Amniotic stem cell (primary cell): ENCODE results near the gene AKAP6.
"Not testable (repeated sequence)": the region's sequence is repeated elsewhere in the genome, so short reads cannot be mapped to it uniquely, and the experiment has no call there.

Source experiments
- DNase-seq: peaks from one replicate; lab custom pipeline; 2025; lab: John Stamatoyannopoulos, UW

AKAP6 gene

GRCh38 chr14:32762886-32763285 is 433.8 kb downstream of the AKAP6 start:
- DNase-seq: no peak

DNA sequence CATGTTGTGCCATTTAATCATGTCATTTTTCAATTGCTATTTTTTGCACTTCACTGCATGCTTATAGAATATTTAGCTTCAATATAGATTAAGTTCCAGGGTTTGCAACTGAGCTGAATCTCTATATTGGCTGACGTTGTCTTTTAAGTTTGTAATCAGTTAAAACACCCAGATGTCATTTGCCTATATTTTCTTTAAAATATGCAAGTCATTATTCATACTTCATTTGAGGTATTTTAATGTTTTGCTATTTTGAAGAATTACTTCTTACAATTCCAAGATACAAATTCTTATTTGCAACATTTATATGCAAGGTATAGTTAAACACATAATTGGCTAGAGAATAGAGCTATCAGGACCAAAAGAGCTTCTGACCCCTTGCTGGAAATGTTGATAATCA is 434.6 kb downstream of the AKAP6 start:
- no peak for DNase-seq

DNA sequence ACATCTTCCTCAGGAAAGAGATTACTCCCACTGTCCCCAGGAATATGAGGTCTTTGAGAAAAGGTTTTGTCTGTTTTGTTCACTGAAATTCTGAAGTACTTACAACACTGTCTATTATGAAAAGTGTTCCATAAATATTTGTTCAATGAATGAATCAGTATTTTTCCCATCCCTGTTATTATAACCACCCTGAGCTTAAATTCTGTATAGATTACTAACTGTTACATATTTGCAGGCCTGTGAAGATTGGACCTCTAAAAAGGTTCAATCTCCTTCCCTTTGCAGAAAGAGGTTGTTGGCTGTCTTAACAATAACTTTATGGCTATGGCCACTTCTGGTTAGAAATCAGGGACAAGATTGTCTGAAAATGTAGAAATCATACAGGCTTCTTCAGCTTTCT is 435.0 kb downstream of the AKAP6 start:
- DNase-seq: no peak

- DNase-seq: no peak
Observed at GRCh38 chr14:32770422-32770821, 441.3 kb downstream of the AKAP6 start.

DNA sequence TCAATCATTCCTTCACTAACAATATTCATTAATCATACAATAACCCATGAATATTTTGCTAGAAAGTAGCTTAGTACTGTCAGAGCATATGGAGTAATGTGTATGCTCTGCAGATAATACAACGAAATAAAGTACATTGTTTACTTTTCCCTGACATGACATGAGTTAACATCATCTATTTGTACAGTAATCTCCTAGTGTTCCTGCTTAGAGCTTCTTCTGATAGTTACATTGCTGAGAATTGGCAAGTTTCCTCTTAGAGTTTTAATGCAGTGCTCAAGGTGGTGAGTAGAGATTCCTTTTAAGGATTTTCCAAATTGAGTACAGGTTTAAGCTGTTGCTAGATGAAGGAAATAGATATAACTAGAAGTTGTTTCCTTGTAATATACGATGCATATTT is 445.1 kb downstream of the AKAP6 start:
- DNase-seq: no peak

GRCh38 chr14:32779840-32780239 is 450.7 kb downstream of the AKAP6 start:
- no peak for DNase-seq

DNA sequence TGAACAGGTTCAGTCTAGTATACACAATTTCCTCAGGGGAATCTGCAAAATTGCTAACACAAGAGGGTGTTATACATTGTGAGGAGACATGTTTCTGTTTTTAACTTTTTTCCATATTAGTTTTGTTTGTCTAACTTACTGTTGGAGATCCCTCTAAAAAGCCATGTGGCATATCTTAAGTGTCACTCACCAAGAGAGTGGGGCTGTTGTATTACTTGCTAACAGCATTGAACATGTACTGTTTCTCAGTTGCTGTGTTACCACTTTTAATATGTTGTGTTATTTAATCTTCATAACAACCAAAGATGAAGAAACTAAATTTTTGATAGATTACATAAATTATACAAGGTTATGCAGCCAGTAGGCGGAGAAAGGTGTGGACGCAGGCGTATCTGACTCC is 455.3 kb downstream of the AKAP6 start:
- DNase-seq: no peak

DNA sequence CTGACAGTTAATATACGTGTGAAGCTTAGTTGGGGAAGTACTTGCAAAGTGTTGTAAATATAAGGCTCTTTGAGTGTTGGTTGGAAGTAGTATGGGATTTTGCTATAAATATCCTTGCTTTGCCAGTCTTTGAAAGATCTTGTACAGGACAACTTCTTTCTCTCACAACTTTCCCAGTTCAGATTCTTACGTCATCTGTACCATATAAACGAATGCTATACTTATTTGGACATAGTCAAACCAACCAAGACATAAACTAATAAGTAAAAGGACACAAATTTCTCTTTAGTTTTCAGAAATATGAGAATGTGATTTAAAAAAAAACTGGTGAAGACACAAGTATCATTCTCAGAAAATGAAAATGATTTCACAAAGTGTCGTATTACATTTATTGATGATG is 456.5 kb downstream of the AKAP6 start:
- DNase-seq: no peak

- no peak for DNase-seq
Observed at GRCh38 chr14:32786886-32787285, 457.8 kb downstream of the AKAP6 start.

DNA sequence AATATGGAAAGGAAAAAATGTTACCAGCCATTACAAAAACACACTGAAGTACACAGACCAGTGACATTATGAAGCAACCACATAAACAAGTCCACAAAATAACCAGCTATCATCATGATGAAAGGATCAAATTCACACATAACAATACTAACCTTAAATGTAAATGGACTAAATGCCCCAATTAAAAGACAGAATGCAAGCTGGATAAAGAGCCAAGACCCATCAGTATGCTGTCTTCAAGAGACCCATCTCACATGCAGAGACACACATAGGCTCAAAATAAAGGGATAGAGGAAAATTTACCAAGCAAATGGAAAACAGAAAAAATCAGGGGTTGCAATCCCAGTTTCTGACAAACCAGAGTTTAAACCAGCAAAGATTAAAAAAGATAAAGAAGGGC is 463.9 kb downstream of the AKAP6 start:
- not testable (repeated sequence) for DNase-seq

DNA sequence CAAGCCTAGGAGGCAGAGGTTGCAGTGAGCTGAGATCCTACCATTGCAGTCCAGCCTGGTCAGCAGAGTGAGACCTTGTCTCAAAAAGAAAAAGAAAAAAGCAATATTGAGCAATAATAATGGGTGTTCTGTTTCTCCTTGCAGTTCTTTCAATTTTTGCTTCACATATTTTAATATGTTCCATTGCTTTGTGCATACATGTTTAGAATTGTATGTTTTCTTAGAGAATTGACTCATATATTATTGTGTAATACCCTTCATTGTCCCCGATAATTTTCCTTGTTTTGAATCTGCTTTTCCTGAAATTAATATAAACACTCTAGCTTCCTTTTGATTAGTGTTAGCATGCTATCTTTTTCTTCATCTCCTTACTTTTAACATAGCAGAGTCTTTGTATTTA is 471.2 kb downstream of the AKAP6 start:
- DNase-seq: no peak

DNA sequence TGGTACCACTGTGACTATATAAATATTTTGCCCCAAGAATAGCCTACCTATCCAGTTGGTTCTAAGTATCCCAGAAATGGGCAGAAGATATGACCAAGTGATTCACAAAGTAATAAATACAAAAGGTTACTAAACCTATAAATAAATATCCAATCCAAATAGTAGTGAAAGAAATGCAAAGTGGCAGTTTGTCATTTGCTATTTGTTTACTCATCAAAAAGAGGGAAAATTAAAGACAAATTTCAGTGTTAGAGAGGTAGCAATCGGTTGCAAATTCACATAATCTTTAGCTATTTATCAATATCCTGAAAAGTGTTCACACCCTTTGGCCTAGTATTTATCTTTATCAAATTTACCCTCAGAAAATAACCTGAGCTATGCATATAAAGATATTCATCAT is 473.2 kb downstream of the AKAP6 start:
- DNase-seq: no peak

DNA sequence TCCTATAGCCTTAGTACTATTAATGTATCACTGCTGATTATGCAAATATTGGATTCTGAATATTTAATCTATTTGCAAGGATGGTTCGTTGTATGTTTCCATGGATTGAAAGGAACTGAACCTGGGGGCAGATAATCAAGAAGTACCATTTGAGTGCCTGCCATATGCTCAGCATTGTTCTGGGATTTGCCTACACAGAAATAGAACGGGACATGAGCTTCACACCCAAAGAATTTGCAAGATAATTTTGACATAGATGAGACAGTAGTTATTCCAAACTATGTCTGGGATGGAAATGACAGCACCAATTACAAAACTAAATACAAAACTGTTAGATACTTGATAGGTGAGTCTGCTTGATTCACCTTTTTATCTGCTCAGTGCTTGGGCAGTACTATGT is 476.9 kb downstream of the AKAP6 start:
- no peak for DNase-seq

DNA sequence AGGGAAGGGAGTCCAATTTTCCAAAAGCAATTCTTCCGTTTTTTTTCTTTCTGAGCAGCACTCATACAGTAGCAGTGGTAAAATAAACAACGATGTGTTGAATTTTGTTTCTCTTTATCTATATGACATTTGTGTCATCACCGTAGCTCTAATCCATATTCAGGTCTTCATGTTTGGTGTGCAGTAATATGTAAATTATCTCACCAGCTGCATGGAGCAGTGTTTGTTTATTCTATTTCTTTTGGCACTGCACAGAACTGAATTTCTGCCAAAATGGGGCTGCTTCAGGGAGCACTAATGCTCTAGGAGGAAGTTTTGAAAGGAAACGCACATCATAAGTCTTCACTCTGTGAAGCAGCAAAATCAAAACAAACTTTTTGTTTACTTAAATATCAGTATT is 479.5 kb downstream of the AKAP6 start:
- DNase-seq: no peak

DNA sequence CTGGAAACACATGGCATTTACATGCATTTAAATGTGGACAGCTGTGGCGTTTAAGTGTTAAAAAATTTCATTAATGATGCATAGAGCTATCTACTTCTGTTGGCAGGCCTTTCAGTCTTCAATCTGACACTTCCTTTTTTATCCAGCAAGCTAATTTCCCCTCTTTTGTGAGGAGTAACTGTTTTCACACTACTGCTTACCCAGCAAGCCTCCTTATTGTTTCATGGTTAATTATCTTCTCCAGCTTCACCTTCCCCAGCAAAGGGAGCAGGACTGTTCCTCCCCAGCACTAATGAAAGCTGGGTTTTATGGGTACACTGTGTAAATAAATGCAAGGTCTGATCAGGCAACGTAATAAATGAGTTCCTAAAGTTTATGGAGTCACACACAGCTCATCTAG is 480.2 kb downstream of the AKAP6 start:
- DNase-seq: no peak

GRCh38 chr14:32813401-32813800 is 484.3 kb downstream of the AKAP6 start:
- no peak for DNase-seq

DNA sequence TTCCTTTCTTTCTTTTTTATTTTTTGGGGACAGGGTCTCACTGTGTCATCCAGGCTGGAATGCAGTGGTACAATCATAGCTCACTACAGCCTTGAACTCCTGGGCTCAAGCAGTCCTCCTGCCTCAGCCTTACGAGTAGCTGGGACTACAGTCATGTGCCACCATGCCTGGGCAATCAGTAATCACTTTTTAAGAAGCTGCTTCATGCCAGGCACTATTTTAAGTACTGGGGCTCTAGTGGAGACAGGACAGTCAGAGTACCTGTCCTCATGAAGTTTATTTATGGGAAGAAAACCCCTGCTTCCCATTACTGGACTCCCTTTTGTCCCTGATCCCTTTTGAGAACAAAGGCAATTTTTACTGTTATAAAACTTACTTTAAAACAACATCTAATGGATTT is 485.6 kb downstream of the AKAP6 start:
- DNase-seq: no peak

DNA sequence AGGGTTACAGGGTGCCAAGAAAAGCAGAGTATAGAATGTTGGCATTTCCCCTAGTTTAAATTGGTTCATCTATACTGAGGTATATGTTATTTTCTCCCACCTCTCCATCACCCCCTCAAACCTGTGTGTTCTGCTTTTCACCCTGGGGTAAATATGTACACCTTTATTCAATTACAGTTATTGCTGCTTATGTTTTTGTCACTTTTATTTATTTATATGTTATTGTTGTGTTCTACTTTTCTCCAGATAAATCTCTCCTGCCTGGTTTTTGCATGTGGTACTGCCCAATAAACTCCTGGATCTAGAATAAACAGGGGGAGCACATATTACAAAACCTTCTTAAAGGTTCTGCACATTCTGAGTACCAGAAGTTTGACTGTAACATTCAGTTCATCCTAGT is 487.5 kb downstream of the AKAP6 start:
- no peak for DNase-seq

DNA sequence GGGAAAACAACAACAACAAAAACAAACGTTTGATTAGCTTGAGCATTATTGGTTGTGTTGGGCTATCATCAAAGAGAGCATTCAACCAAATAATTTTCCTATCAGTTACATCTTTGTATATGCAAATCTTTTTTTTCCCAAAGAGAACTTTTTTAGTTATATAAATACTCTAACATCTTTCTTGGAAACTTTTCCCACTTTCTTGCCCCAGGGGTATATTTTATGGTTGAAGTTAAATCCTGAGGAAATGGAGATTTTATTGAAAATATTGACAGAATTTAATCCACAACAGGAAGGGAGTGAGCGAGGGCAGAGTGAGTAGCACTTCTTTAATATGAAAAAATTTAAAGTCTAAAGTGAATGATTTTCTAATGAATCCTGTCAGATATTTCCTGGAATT is 488.7 kb downstream of the AKAP6 start:
- DNase-seq: no peak

GRCh38 chr14:32818581-32818980 is 489.5 kb downstream of the AKAP6 start:
- DNase-seq: no peak

DNA sequence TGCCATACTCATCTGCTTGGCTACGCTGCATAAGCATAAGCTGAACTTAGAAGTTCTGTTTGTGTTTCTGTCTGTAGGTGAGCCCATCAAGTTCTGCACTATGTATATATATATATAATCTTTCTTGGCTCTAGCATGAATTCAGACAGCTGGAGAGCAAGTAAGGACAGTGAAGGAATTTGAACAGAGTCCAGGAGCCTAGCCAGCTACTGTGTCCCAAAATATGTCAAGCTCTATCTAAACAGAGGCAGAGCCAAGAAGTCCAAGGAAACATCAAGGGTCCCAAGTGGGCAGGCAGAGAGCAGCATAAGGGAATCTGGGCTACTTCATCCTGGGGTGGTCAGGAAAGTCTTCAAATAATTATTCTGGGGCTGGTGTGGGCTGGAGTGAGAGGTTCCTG is 491.1 kb downstream of the AKAP6 start:
- no peak for DNase-seq

DNA sequence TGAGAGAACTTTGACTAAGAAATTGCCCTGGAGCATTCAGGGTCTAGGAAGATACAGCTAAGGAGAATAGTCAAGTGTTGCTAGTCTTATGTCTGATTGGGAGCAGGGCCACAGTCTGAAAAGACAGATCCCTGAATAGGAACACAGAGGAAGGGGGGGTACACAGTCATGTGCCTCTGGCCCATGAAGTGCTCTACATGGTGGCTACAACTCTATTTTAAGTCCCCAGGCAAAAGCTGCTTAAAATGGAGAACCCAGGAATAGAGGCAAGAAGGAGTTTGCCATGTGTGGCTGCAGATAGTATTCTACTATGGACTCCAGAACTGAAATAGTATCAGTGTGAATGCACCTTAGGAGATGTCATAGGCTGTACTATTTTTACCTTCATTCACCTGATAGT is 491.6 kb downstream of the AKAP6 start:
- DNase-seq: no peak

DNA sequence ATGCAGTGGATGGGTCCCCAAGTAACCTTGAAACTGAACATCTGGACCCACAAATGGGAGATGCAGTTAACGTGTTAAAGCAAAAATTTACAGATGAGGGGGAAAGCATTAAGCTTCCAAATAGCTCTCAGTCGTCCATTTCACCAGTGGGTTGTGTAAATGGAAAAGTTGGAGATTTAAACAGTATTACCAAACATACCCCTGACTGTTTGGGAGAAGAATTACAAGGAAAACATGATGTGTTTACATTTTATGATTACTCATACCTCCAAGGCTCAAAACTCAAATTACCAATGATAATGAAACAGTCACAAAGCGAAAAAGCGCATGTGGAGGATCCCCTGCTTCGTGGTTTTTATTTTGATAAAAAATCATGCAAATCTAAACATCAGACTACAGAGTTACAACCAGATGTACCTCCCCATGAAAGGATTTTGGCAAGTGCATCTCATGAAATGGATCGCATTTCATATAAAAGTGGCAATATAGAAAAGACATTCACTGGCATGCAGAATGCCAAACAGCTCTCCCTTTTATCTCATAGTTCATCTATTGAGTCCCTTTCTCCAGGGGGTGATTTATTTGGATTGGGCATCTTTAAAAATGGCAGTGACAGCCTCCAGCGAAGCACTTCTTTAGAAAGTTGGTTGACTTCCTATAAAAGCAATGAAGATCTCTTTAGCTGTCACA is 493.0 kb downstream of the AKAP6 start:
- no peak for DNase-seq

DNA sequence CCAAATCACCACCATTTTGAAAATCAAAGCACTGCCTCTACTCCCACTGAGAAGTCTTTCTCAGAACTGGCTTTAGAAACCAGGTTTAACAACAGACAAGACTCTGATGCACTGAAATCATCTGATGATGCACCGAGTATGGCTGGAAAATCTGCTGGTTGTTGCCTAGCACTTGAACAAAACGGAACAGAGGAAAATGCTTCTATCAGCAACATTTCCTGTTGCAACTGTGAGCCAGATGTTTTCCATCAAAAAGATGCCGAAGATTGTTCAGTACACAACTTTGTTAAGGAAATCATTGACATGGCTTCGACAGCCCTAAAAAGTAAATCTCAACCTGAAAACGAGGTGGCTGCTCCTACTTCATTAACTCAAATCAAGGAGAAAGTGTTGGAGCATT is 494.6 kb downstream of the AKAP6 start:
- DNase-seq: no peak

- DNase-seq: no peak
Observed at GRCh38 chr14:32824195-32824594, 495.1 kb downstream of the AKAP6 start.
